ENCODE measurements around the gene ARID1B.

Gene ARID1B

DNA sequence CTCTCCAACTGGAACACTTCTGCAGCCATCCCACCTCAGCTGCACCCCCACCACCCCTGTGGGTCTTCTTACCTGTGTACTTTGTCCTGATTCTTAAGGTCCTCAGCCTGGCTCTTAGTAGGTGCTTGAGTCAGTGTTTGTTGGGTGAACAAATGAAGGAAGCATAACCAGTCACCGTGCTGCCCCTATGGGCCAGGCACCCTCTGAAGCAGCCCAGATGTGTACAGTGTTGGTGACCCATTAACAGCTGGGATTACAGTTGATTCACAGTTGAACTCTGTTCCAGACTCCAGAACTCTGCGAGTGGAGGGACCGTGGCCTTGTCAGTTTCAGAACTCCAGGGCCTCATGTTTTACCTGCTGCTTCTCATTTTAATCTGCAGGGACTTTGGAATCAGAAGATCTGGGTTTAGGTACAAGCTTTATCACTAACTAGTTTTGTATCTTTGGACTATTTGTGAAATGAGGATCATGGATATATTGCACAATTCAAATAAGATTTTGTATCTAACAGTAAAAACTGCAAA, 342.4 kb downstream of the ARID1B start:
- no peak for DNase-seq

DNA sequence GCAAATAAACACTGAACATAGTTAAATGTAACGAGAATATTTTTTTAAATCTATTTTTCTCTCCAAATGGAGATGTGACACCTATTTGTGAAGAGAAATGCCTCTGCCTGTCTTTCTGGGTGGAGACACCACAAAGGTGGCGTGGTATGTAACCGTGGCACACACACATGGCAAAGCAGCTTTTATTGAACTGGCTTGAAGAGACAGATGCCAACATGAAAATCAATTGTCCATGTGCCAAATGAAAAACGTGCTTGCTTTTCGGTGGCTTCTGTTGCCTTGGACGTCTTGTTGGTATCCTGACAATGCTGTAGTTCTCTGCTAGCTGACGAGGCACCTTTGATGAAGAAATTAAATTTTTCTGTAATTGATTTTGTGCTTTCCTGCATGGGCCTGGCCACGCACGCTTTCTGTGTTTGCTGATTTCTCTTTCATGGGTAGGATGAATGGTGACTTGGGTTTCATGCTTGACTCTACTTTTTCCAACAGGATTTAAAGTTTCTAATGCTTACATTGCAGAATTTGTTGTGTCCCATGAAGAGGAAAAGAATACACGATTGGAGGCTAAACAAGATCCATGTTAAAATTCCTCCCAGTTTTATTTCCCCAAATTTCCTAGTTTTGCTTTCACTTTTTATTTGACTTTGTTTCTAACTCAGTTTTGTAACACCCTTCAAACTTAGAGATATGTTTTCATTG, 343.5 kb downstream of the ARID1B start:
- no peak for DNase-seq

DNA sequence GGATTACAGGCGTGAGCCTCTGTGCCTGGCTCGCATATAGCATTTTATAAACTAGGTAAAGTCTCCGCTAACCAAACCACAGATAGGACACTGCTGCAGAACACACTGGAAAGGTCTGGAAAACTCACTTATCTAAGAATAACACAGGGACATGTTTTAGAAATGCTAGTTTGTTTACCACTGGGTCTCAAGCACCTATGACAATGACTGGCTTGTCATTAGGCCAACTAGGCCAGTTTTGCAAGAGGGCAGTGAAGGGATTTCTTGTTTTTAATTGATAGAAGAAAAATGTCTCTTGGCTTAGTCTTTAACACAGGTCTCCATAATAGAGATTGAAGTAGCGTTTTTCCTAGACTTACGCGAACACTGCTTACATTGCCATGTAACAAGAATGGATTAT, 344.7 kb downstream of the ARID1B start:
- DNase-seq: no peak

DNA sequence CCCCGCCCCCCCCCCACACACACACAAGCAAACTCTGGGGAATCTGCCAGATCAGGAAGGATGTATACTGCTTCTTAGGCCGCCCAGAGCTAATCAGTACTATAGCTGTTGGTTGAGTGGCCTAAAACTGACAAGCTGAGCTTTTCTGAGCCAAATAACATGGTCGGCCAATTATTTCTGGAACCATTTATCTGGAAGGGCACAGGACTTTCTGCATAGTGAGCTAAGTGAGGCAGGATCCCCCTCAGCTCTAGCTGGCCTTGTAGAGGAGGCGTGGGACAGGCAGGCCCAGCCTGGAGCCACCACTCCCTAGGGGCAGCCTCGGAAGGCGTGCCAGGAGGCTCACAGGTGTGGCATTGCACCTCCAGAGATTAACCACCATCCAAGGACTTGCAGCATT, 346.1 kb downstream of the ARID1B start:
- no peak for DNase-seq

DNA sequence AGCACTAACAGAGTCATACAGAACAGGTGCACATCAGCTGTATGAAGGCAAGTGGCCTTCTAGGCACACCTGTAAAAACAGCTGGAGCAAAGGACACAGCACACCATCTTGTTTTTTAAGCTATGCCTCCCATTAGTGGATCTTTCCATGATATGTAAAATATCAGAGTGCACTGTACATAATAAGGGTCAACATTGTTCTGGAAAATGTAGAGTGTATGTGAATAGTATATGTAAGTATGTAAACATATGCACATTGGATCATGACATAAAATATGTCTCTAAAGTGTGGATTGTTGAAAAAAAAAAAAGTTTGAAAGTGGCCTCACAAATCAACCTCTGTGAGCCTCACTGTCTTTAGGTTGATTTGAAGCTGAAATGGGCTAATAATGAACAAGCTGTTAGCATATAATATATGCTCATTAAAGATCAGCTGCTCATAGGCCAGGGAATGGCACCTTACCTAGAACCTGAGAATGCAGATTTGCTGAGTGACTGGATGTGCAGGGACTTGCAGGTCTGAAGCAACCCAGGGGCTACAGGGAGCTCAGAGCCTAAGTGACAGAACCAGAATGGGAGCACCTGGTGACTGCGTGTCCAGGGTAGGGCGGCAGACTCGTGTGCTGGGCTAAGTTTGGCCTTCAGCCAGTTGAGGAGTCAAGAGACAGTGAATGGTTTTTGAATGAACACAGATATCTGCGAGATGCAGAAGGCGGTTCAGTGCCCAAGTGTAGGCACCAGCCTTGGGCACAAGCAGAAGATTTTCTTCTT, 347.5 kb downstream of the ARID1B start:
- DNase-seq: no peak

DNA sequence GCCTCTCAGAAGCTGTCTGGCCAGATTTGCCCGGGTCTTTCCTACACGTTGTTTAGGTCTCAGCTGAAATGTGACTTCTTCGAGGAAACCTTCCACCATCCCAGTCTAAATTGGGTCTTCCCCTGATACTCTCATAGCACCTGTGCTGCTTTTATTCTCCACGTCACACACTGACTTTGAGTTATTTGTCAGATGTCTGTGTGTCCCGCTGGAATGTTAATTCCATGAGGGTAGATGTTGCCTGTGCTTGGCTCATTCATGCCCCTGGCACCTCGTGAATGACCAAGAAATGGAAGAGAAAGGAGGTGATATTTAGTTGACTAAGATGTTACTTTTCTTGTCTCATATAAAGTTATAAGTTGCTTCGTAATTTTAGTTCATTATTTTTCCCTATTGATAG, 348.4 kb downstream of the ARID1B start:
- DNase-seq: no peak

DNA sequence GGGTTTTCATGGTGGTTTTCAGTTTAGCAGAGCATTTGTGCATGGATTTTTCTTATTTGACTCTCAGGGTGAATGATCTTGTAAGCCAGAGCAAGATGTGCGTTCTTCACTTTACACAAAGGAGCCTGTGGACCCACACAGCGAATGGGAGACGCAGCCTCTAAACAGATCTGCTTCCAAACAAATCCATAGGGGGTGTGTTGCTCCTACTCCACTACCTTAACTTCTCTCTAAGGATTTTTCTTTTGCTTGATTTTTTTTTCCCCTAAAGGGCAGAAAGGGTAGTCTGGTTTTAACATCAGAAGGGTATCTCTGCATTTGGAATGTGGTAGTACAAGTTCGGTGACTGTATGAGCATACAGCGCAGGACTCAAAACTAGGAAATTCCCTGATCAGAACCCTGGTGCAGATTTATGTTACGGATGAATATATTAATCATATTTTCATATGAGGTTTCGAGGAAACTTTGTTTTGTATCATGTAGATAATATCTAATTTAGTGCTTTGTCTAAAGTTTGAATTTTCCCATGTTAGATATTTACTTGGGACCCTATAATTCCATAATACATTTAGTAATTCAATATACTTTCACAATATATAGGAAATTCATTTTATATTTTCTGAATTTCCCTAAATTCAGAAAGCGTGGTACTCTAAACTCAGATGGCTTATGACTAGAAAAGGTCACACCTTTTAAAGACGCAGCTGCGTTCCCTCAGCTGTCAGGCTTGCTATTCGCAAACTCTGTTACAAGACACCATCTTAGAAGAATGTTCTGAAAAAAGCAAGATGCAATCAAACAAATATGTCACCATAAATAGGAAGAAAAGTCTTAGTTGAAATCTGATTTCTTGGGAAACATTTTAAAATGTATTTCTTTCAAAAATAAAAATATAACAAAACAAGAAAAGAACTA, 349.3 kb downstream of the ARID1B start:
- no peak for DNase-seq

DNA sequence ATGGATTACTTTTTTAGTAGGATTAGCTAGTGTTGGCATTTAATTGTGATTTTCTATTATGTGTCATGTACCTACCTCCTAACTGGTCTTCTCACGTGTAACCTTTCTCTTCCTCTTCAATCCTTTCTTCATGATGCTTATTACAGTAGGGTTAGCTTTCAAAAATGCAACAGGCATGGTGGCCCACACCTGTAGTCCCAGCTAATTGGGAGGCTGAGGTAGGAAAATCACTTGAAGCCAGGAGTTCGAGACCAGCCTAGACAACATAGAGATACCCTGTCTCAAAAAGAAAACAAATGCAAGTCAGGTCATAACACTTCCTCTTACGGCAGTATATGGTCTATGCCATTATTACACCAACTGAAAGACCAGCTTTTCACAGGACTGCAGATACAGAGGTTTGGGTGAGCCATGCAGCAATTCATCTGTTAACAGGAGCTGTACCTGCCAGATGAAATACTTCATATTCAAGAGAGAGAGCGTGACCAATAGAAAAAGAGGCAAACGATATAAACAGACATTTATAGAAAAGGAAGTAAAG, 351.1 kb downstream of the ARID1B start:
- DNase-seq: no peak

DNA sequence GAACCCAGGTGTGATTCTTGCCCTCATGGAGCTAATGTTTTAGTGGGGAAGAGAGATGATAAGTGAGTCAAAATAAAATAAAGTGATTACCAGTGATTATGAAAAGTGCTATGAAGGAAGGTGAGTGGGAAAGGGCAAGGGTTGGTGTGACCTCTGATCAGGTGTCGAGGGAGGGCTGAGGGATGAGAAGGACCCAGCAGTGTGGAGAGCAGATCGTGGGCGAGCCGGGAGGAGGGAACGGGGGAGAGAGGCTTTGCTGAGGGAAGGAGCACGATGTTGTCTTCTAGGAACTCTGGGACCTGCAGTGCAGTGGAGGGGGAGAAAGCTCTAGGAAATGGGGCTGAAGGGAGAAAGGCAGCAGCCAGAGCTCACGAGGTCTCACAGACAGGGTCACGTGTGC, 354.1 kb downstream of the ARID1B start:
- DNase-seq: no peak

DNA sequence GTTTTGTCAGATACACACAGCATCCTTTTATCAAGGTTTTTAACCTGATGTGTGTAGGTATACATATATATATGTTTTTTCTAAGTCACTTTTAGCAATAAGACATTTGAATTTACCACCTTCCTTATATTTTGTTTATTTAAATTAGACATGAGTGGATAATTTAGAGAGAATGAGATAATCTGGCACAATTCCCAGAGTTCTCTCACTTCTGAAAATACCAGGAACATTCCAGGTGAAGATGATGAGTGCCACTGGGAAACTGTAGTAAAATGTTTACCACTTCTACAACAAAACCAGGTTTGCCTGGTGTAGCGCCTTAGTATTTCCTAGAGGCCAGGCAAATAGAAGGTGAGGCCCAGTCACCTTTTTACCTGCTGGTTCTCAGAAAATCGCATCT, 356.7 kb downstream of the ARID1B start:
- no peak for DNase-seq

DNA sequence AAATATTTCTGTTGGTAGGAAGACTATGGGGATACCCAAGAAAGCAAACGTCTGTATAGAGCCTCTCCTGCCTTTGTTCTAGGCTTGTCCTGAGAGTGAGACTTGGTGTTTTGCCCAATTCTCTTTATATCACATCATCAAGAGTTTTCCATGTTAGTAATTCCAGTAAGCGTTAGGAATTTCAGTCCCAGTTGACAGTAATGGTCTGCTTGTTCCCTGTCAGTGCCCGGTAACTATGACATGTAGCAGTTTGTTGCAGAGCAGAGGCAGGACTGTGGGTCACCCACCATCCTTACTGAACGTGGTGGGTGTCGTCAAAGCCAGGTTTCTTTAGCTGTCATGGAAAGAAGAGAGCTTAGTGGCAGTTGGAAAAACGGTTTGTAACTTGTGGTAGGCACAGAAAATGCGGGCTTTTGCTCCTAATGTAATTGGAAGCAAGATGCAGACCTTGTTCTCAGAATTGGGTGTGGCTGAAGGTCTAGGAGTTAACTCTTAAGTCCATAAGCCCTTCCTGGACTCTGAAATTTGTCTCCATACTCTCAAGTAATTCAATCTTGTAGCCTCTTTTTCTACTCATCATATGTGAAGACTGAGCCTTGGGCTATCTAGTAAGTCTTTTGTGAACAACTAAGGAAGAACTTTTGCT, 357.3 kb downstream of the ARID1B start:
- no peak for DNase-seq

DNA sequence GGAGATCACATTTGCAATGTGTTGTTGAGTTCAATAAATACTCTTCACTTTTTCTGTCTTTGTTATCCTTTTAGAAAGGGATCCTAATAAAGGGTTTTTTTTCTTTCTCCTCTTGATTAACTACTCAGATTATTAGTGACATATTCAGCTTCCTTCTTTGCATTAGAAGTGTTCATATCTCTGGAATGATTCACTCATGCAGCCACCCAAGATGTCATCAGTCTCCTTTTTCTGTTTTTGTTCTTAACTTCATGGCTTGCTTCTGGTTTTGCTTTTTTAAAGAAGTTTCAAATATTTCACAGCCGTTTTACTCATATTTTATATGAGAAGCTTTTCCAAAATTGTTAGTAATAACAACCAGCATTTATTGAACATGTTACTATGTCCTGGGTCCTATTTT, 358.5 kb downstream of the ARID1B start:
- no peak for DNase-seq

DNA sequence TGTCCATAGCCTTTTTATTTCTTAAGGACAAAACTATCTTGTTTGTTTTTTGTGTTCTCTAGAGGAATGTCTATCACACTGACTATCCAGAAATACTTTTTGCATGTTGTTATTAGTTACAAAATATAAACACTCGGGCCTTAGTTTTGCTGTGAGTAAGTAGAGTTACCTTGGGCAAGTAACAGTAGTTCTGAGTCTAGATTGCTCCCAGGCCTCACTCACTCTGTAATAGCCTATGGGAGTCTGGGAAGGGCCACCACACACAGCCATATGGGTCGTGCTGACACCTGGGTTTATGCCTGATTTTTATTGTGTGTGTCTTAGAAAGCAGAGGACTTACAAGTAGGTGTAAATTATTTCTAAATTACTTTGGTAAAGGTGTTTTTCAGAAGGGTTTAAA, 360.3 kb downstream of the ARID1B start:
- no peak for DNase-seq

DNA sequence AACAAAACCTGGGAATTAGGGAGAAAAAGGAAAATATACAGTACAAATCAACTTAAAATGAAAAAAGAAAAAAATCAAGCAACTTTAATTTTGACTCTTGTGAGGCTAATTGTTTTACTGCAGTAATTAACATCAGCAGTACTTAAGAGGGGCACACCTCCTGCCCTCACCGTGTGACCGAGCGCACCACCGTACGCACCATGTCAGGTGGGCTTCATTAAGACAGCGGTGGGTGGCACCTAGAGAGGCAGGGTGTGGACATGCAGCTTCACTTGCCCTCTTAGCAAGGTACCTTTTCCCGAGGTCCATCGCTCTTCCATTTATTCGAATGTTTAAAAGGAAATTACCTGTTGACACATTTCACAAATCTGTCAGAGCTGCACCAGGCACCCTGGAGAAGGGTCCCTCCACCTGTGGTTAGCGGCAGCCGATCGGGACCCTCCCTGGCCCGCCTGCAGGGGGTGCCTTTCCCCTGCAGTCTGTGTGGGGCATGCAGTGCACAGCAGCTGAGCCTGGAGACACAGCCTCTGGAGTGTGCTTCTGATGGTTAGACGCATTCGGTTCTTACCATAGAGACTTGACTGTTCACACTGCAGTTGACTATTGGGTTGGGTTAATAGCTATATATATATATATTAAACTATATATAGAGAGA, 362.0 kb downstream of the ARID1B start:
- no peak for DNase-seq

DNA sequence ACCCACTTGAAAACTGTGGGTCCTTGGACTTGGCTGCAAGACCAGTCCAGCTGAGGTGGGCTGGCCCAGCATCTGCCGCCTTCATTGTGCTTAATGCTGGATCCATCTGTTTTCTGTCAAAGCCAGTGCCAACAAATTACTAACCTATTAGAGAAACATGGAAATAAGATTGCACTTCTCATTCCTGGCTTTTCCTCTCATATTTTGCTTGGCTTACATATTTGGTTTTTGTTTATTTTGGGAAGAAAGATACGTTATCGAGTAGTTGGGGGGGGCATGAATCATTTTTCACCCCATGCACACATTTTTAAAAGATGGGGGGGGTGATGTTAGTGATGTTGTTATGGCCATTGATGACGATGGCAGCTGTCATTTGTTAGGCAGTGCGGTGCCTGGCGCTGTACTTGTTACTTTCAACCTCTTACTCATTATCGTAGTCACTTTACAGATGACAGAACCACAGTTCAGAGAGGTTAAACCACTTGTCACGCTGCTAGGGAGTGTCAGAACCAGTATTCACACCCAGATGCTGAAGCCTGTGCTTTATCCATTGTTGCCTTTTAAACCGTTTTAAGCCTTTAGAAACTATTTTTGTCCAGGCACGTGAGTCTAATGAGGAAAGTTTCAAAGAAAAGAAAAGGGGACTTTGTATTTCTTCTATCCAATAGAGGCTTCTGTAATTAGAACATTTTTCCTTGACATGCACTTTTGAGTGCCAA, 366.2 kb downstream of the ARID1B start:
- DNase-seq: peak; percentile 47 to 56

DNA sequence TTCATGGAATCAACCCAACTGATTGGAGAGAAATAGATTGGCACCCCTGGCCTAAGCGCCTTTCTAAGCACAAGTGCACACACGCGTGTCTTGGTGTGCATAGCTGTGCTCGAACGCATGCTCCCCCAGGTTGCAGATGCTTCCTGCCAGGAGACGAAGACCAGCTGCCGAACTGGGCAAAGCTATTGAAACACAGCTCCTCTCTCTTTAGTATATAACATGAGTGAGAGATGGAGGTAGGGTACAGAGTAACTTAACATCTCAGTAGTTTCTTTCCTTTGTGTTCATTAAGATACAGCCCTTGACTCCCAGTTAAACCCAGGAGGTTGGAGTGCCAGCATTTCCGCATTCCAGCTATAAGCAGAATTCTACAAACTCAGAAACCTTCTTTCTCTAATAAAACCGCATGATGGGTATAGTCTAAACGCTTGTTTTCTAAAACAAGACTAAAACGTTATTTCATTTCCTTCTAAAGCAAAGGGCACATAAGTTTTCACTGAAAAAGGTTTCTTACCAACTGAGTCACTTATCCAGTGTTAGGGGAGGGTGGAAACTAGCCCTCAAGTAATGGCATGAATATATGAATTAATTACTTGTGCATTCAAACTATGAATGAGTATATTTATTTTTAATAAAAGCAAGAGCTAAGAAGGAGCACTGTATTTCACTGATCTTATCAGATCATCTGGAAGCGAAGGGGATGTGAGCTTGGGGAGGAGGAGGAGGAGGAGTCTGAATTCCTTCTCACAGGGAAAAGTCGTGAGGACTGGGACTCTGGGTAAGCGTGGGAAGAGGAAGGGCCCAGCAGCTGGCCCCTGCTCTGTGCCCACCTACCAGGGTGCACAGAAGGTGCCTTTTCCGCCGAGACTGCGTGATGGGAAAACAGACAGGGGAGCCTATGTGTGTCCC, 367.0 kb downstream of the ARID1B start:
- no peak for DNase-seq

DNA sequence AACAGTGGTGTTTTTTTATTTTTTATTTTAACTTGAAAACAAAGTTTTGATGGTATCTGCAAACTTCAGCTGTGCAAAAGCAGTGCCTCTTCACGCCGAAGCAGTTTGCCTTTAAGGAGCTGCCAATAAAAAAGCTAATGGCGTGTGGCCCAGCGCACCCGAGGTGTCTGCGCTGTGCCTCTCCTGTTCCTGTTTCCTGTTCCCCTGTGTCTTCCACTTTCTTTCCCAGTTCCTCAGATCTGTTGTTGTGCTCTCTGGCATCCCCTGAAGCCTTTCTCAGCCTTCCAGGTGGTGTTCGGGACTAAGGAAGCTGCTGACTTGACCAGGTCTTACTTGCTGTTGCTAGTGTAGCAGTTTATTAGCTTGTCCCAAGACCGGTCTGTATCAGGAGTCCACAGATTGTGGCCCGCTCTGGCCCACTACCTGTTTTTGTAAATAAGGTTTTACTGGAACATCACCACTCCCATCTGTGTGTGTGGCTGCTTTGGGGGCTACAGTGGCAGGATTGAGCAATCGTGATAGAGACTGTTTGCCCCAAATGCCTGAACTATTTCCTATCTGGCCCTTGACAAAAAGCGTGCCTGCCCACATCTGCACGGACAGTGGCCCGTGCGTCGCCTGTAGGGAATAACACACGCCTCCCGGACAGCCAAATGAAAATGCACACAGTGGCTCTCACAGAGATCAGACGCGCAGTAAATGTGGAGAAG, 367.8 kb downstream of the ARID1B start:
- DNase-seq: no peak

DNA sequence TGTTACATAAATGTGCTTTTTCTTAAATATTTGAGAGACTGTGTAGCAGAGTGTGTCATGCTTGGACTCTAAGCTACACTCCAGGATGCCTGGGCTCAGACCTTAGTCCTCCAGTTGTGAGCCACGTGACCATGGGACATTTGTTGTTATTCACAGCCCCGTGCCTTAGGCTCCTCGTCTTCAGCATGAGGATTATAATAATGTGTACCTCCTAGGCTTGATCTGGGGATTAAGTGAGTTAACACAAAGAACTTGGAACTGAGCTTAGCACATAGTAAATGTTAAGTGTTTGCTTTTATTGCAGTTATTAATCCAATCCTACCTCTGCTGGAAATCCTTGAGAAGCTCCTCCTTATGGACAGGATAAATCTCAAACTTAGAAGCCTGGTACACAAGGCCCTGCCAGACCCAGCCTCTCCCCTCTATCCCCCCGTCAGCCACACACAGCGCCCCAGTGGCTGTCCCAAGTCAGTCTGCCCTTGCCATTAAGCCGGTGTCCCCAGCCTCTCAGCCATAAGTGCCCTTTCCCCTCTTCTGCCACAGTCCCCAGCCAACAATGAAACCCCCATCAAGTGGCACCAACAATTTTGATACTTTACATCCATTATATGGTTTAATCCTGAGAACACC, 368.6 kb downstream of the ARID1B start:
- DNase-seq: no peak

All from CD4-positive, alpha-beta T cell treated with Interleukin-4 for 1 hour (primary cell).